GM12872 (cell line): Measurements from ENCODE around the gene SLN.

Source experiments
- TF ChIP-seq, protein P1 (sequence below): IDR thresholded peaks from 3 replicates; pipeline ENCODE4 v1.5.1; 2011; ENCODE audit warnings: low read depth, mild to moderate bottlenecking, low read length, moderate library complexity; ENCODE audit not compliant: insufficient read depth

SLN gene

DNA sequence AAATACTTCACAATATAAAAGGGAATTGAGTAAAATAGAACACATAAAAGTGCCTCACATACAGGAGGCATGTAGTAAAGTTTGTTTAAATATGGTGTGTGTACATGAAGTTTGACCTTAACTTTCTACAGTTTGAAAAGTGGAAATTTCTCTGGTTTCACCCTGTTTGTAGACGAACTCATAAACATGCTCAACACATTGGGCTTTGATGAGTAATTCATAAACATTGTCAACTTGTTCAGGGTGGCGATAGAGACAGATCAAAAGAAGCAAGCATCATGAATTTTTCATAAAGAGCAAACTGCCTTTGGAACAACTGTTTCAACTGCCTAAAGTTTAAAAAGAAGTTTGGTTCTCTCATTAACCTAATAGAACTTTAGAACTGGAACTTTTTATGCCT, 9.1 kb downstream of the SLN start:
- TF ChIP-seq, protein P1, sequence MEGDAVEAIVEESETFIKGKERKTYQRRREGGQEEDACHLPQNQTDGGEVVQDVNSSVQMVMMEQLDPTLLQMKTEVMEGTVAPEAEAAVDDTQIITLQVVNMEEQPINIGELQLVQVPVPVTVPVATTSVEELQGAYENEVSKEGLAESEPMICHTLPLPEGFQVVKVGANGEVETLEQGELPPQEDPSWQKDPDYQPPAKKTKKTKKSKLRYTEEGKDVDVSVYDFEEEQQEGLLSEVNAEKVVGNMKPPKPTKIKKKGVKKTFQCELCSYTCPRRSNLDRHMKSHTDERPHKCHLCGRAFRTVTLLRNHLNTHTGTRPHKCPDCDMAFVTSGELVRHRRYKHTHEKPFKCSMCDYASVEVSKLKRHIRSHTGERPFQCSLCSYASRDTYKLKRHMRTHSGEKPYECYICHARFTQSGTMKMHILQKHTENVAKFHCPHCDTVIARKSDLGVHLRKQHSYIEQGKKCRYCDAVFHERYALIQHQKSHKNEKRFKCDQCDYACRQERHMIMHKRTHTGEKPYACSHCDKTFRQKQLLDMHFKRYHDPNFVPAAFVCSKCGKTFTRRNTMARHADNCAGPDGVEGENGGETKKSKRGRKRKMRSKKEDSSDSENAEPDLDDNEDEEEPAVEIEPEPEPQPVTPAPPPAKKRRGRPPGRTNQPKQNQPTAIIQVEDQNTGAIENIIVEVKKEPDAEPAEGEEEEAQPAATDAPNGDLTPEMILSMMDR, result no peak

DNA sequence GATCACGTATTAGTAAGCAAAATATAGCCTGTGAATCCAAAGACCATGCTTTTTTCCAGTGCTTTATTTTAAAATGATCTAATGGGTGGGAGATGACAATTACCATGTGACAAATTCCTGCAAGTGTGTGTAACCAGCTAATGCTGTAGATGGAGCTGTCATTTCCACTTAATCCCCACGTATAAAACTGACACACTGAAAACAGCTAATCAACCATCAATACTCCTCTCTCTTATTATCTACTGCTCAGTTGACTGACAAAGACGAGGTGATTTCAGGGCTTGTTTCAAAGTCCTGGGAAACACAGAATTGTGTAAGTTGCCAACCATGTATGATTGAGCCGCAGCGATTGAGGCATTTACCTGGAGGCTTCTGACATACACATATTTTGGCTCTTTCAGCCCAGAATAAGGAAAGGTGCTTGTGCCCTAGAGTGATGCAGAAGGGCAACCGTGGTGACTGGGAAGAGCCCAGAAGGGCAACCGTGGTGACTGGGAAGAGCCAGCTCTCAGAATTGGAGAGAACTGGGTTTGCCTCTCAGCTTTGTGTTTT, 9.7 kb downstream of the SLN start:
- TF ChIP-seq, protein P1, result no peak

DNA sequence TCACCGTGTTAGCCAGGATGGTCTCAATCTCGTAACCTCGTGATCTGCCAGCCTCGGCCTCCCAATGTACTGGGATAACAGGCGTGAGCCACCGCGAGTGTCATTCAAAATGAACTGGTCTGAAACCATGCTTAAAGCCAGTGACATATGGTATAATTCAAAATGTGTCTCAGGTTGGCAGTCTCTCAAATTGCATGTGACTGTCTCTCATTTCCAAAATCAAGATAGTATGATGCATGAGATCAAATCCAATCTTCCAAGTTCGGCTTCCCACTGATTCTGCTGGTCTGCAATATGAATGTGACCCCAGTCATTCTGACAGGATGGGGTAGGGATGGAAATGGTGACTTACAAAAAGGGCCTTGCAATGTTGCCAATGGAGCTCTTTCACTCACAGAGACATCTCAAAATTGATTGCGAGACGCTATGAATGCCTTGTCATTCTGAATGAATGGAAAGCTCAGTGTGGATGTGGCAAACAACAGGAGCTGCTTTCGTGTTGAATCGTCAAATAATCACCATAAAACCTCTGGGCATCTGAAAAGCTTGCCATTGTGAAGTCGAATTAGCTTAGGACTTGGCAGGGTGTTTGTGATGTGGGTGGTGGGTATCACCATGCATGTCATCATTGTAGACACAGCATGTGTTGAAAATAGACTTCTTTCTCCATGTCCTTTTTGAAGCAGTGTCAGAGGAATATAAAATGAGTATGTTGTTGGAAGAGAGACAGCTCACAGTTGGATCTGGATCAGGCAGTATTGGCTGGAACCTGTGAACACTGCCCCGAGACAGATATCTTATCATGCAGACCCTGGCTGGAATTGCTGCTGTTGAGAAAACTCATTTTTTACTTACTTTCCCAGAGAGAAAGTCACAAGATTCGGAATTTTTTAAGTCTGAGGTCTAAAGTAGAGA, 12.2 kb downstream of the SLN start:
- TF ChIP-seq, protein P1, result no peak

DNA sequence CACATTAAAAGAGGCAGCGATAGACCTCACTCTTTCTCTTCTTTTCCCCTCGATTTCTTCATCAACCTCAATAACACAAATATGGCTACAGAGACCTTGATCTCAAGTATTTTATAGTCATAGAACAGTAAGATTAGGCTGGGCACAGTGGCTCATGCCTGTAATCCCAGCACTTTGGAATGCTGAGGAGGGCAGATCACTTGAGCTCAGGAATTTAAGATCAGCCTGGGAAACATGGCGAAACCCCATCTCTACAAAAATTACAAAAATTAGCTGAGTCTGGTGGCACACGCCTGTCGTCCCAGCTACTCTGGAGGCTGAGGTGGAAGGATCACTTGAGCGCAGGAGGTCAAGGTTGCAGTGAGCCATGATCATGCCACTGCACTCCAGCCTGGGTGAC, 14.6 kb downstream of the SLN start:
- TF ChIP-seq, protein P1, result no peak

DNA sequence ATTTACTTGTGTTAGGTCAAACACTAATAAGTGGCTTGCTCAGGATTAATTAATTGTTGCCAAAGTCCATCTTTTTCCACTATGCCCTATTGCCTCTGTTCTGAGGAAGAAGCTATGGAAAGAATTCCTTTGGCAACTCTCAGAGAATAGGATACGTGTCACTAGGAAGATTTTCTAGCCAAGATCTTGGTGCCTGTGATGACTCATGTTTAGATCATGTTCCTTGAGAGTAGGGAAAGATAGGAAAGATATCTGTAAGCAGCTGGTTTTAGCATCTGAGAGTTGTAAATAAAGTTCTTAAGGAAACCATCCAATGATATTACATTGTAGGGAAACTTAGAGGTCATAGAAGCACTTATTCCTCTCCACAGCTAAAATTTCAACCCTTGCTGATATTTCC, 15.7 kb downstream of the SLN start:
- TF ChIP-seq, protein P1, result no peak

DNA sequence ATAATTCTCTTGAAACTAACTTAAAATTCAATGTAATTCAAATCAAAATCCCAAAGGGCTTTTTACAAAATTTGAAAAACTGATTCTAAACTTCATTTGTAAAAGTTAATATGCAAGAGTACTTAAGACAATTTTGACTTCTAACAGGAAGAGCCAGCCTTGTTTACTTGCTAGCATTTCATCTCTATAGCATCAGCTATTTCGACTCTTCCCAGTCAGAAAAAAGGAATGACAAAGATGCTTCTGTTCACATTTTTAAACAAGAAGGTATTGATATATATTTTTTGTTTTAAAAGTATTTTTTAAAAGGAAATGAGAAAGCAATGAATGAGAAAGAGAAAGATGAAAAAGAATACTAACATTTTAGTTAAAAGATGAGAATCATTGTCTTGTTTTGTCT, 16.4 kb downstream of the SLN start:
- TF ChIP-seq, protein P1, result no peak

DNA sequence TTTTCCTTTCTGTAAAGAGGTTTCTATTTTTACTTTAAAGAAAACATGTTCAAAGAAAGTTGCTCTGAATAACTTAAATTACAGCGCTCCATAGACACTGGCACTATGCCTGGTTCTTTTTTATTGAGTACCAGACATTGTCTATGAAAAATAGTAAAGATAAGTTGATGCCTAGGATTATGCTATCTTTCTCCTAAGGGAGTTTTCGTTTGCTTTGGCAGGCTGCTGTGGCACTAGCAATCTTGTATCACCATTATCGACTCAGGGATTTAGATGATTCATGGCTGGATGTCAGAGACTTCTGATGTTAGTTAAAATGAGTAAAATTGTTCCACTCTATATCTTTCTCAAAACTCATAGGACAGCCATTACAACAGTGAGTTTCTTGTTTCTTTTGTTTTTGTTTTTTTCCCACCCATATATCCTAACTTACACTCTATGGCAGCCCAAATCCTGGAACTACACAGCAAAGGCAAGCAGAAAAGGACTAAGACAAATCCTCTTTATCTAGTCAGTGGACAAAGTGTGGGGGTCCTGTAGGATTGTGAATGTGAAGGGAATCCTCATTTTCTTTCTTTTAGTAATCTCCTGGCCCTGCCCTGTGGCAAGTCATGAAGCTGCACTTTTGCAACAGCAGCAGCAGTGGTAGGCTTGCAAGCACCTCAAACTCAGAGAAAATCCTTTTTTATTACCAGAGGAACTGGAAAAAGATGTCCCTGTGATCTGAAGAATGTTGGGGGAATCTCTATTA, 20.7 kb downstream of the SLN start:
- TF ChIP-seq, protein P1, result no peak
